EH (cell line): ENCODE results near the gene MICAL1.

Source experiments
- DNase-seq: peaks from one replicate; pipeline ENCODE4 v3.0.0-alpha.2; 2015; ENCODE audit warnings: low read depth

Gene MICAL1, protein sequence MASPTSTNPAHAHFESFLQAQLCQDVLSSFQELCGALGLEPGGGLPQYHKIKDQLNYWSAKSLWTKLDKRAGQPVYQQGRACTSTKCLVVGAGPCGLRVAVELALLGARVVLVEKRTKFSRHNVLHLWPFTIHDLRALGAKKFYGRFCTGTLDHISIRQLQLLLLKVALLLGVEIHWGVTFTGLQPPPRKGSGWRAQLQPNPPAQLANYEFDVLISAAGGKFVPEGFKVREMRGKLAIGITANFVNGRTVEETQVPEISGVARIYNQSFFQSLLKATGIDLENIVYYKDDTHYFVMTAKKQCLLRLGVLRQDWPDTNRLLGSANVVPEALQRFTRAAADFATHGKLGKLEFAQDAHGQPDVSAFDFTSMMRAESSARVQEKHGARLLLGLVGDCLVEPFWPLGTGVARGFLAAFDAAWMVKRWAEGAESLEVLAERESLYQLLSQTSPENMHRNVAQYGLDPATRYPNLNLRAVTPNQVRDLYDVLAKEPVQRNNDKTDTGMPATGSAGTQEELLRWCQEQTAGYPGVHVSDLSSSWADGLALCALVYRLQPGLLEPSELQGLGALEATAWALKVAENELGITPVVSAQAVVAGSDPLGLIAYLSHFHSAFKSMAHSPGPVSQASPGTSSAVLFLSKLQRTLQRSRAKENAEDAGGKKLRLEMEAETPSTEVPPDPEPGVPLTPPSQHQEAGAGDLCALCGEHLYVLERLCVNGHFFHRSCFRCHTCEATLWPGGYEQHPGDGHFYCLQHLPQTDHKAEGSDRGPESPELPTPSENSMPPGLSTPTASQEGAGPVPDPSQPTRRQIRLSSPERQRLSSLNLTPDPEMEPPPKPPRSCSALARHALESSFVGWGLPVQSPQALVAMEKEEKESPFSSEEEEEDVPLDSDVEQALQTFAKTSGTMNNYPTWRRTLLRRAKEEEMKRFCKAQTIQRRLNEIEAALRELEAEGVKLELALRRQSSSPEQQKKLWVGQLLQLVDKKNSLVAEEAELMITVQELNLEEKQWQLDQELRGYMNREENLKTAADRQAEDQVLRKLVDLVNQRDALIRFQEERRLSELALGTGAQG

DNA sequence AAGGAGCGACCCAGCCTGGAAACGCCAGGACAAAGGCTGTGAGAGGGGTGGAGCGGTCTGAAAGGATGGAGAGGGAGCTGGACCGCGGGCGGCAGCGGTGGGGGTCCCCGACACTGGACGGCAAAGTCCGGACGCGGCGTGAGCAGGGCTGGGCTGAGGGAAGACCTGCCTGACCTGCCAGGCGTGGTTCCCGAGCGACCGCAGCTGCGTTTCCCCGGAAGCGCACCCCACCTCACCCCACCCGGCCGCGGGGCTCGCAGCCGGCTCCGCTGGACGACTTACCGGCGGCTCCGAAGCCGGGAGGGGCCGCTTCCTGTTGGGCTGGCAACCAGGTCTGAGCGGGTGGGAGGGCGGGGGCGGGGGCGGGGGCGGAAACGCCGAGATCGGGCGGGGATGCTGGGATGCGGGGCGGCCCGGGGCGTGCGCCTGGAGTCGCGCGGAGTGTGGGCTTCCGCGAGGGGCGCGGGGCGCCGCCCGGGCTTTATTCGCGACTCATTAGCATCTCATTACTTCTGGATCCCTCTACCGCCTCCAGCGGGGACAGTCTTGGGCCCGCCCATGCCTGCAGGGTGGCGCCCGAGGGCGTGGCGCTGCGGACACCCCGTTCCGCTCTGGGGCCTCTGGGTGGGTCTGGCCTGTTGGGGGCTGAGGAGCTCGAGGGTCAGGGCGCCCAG lies at the start of gene MICAL1:
MICAL1 (minus strand) TSS at position 336 of the 674 bp plus-strand sequence. CDS start 1,576 bp downstream, outside the sequence.
- DNase-seq: peak; percentile 80

DNA sequence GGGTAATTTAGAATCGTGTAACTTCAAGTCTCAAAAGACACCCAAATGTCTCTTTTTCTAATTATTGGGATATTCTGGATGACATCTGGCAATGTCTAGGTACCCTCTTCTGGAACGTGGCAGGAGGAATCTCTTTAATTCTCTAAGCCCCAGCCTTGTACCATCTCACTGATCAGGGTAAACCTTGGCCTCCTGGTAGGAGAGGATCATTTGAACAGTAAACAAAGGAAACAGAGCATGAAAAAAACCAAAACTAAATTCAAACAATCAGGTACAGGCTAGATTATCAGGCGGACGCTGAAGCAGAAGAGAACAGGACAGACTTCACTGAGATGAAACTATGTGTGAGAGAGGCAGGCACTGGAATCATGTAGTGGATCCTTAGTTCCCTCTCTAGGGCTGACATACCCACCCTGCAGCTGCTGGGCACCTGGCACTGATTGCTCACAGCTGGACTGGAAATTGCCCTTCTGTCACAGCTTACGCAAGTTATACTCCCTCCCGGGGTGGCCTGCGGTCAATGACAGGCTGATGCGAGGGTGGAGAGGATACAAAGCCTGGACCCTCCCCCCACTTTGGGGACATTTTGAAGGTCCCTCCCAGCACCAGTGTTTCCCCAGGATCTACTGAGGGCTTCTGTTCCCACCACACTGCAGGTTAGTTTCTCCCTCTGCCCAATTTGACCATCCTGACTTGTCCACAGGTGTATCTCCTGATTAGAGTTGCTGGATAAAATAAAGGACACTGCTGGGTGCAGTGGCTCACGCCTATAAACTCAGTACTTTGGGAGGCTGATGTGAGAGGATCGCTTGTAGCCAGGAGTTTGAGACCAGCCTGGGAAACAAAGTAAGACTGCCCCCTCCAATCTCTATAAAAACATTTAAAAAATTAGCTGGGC lies 48.0 kb upstream of the MICAL1 start:
- DNase-seq: no peak

DNA sequence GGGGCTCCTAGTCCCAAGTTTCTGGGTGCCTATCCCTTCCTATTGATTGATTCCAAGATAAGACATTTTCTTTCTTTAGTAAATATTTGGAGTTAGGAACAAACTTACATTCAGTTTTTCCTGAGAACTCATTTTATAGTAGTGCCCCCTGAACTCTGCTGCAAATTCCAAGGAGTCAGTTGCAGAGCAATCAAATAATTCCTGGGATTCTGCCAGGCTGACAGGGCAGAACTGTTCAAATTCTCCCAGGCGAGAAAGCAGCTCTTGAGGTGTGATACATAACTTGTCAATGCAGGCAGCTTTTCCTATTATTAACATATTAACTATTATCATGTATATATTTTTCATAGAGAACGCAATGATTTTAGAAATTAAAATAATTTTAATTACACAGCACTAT lies 43.4 kb upstream of the MICAL1 start:
- DNase-seq: no peak

DNA sequence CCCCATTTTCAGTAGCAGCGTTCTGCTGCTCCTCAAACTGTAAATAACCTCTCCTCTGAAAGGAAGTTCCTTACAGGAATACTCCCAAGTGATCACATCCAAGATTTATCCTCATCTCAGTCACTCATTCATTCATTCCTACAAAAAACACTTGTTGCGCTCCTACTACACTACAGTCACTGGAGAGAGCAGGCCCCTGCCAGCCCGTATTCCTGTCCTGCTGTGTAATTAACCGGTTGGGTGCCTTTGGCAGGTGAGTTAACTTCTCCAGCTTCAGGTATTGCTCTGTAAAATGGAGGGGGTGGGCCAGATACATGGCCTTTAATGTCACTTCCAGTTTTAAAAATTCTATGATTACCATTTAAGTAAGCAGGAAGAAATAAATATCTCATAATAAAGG lies 42.5 kb upstream of the MICAL1 start:
- DNase-seq: no peak

DNA sequence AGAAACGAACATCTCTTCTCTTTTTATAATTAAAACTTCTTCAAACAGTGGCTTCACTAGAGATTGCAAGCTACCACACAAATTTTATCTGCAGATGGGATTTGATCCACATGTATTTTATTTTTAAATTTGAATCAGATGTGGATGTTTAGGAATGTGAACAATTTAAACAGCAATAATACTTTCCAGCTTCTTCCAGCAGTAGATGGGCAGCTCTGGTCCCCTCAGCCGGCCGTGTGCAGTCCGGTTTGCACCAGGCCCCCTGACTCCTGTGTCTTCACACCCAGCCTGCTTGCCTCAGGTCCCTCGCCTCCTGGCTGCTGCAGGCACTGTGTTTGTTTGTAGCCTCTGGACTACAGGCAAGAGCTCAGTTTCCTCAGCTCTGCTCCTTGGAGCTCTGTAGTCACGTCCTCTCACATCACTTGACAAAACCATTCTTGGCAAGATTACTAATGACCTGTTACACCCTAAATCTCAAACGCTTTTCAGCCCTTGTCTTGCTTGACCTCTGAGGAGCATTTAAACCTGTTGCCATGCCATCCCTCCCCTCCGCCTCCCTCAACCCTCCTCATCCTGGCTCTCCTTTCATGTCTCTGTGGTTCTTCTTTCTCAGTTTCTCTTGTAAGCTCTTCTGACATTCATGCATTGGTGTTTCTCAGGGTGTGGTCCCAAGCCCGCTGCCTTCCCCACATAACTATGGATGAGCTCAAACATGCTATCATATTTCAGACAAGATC lies 40.6 kb upstream of the MICAL1 start:
- DNase-seq: no peak

DNA sequence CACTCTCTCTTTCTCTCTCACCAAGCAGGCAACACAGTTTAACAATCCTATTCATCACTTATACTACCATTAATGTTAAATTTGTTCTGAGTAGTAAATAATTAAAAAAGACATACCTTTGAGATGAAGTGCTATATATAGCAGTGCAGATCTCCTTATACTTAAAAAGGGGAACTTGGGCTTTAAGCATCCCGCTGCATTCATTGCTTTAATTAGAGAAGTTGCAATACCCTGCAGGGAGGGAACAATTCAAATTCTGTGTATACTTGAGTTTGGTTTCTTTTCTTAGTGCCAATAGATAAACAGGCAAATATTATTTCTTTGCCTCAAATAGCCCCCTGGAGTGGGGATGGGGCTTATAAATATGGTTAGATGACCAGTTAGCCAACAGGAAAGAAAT lies 38.3 kb upstream of the MICAL1 start:
- no peak for DNase-seq

DNA sequence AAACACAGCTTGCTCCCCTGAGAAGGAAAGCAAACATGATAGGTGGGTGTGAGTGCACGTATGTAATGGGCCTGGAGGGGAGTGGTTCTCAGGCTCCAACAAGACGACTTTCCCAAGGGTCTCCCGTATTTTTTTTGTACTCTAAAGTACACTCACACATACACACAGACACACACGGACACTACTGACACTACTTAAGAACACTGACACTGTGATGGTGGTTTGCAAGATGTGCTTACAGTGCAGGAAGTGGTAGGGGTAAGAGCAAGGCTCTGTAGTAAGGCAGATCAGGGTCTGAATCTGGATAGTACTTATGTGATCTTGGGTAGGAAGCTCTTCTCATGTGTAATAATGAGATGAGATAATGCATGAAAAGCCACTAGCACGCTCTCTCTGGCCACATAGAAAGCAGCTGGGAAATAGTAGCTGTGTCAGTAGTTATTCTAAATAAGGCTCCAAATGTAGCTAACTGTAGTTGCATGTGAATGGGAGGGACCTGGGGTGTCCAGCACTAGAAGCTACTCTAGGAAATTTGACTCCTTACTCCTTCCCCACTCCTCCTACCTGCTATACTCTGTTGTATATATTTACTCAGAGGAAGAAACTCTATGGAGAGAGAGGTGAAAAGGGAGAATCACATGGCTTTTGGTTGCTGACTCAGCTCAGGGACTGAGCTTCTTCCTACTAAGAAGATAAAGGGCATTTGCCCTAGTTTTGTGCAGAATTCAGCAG lies 35.8 kb upstream of the MICAL1 start:
- DNase-seq: no peak

DNA sequence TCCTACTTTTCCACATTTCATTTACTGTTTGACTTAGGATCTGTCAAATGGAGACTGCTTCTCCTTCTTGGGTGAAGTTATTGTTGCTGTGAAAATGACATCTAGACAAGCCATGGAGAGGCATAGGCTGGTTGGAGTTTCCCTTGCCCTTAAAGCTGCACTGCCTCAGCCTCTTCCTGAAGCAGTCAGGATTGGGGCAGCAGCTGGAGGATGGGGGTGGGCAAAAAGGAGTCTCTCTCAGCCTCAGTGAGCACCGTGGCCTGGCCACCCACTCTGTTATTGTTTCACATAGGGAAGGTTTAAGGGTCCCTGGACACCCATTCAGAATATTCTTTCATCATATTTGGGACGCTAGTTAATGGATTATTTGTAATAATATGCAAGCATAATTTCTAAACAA lies 35.1 kb upstream of the MICAL1 start:
- DNase-seq: no peak

DNA sequence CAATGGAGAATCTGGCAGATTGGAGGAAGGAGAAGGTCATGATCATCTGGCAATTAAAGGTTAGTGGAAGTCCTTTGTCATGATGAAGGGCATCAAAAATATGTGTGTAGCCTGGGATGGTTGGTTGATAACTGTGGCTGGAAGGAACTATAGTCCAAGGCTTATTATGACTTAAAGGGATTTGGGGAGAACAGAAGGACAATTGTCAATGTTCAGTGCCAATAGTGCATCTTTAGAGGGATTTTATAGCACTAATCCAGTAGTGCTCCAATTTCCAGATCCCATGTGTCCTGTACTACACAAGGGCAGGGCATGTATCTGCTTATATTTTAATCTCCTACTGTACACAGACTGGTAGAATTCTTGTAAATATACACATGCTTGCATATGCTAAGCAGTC lies 32.4 kb upstream of the MICAL1 start:
- no peak for DNase-seq

DNA sequence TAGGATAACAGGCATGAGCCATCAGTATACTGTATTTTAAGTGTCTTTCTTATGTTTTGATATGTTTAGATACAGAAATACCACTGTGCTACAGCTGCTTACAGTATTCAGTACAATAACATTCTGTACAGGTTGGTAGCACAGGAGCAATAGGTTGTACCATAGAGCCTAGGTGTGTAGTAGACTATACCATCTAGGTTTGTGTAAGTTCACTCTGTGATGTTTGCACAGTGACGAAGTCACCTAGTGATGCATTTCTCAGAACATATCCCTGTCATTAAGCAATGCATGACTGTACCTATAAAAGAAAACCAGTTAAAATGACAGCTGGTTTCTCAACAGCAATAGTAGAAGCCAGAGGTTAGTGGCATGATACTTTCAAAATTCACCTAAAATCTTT lies 30.5 kb upstream of the MICAL1 start:
- no peak for DNase-seq

DNA sequence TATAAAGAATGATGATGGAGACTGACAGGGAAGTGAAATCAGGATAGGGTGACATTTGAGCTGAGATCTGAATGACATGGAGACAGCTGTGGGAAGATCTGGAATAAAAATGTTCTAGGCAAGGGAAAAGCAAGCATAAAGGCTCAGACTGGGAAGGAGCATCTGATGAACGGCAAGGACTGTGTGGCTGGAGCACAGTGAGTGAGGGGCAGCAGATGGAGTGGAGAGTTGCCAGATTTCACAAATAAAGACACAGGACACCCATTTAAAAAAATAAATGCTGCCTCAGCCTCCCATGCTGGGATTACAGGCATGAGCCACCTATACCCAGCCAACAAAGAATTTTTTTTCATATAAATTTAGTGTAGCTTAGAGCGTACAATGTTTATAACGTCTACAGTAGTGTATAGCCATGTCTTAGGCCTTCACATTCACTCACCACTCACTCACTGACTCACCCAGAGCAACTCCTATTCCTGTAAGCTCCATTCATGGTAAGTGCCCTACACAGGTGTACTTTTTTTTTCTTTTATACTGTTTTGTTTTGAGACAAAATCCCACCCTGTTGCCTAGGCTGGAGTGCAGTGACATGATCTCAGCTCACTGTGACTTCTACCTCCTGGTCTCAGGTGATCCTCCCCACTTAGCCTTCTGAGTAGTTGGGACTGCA lies 29.8 kb upstream of the MICAL1 start:
- DNase-seq: no peak

DNA sequence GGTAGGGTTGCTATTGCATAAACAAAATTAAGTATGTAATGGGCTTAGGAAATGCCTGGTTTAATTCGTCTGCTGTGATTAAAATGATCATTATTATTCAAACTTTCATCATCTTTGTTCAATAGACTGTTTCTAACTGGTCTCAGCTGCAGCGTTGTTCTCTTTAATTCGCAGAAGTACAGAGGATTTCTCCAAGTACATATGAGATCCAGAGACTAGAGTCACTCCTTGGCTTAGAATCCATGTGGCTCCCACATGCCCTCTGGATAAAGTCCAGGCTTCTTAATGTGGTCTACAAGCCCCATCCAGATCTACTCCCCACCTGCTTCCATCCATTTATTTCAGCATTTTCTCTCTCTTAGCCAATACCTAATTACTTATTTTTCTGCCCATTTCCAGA lies 28.6 kb upstream of the MICAL1 start:
- no peak for DNase-seq

DNA sequence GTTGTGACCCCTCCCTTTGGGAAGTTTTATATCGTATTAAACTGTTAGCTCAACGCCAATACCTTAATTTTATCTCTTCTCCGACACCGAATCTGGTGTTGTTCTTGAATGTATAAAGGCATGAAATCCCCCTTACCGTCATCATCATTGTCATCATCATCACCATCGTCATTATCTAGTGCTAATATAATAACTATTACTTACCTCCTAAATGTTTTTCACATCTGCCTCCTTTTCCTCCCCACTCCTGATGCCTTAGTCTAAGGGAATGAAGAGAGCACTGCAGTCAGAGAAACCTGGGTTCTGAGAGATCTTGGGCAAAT lies 28.1 kb upstream of the MICAL1 start:
- no peak for DNase-seq

DNA sequence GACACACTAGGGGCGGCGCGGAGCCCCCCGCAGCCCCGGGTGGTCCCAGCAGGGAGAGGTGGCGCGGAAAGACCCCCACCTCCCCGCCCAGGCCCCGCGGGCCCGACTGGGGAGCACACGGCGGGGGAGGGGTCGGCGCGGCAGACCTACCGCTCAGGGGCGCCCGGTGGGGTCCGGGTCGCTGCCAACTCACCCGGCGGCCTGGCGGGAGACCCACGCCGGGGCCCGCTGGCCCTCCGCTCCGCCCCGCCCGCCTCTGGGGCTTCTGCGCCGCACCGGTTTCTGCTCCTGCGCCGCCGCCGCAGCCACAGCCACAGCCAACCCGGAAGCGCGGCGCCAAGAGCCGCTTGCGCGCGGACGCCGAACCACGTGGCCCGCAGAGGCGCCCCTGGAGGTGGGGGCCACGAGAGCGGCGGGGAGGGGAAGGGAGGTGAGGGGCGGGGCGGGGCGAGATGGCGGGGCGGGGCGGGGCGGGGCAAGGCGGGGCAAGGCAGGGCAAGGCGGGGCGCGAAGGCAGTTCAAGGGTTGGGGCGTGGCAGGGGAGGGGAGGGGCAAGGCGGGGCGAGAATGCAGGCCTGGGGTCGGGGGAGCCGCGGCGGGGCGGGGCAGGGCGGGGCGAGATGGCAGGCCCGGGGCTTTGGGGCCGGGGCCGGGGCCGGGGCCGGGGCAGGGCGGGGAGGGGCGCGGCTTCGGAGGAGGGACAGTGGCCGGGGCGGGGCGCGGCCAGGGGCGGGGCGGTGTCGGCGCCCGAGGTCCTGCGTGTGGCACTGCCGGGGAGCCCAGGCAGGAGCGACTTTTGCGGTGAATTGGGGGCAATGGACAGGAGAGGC lies 27.5 kb upstream of the MICAL1 start, which contains the start of gene ZBTB24:
ZBTB24 (minus strand) TSS at position 315 of the 830 bp plus-strand sequence. CDS start 1,193 bp downstream, outside the sequence.
- DNase-seq: peak; percentile 91

DNA sequence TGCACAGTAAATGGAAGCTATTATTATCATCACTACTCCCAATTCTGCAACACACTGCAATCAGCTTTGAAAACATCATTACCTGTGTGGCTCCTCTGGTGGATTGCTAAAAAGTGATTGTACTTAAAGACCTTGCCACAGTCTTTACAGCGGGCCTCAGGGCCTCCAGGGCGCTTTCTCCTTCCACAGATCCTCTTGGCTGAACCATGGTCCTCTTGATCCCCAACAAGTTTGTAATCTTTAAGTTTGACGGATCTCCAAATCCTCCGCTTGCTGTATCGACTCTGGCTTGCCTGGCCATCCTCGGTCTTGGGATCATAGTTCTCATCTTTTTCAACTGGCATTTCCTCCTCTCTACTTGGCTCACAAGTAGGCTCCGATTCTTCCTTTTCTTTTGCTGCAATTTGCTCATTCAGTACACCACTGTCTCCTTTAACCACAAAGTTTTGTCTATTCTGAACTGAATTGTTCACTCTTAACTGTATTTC lies 25.5 kb upstream of the MICAL1 start:
- no peak for DNase-seq

DNA sequence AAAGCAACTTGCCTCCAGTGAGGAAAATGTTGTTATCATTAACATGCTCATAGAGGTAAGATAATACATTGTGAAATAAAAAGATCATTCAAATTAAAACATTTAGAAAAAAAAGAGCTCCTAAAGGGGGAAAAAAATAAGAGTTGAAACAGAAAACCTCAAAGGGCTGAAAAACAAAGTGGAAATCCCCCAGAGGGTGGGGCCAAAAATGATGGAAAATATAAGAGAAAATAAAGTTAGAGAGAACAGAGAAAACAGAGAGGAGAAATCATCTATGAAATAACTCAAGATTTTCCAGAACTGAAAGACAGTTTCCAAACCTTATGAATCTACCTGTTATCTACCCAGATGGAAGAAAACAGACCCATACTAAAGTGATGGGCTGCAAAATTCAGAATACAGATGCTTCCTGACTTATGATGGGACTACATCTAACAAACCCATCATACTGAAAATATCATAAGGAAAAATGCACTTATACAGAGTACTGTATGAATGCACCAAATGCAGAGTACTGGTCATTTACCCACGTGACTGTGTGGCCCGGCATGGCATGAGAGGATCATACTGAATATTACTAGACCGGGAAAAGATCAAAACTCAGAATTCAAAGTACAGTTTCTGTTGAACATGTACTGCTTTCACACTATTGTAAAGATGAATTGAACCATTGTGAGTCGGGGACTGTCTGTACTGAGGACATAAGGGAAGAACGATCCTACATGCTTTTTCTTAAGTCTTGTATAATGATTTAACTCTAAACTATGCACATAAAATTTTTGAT lies 23.5 kb upstream of the MICAL1 start:
- peak; percentile 36 for DNase-seq

DNA sequence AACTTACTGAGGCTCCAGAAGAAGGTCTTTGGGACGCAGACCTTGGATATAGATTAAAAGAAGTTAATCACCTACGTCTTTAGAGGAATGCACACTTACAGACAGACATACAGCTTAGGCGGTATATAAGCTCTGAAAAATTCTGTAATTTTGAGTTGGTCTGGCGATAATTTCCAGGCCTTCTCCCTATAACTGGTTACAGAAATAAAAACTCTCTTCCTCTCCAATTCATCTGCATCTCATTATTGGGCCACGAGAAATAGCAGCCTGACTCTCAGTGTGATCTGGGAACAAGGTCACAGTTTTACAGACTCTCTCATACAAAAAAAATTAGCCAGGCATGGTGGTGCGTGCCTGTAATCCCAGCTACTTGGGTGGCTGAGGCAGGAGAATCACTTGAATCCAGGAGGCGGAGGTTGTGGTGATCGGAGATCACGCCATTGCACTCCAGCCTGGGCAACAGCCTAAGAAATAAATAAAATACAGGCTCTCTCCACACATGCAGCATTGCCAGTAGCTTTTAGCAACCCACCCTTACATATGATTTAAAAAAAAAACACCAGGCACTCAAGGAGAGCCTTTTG lies 22.7 kb upstream of the MICAL1 start:
- DNase-seq: peak; percentile 66
